Measurements from ENCODE around the gene MASP2. TPM values are rescaled to one million over a fixed set of nuclear protein-coding genes. Genes with fewer than 3 reads are reported as not detected.

The MASP2 gene
- total and polyA plus RNA-seq, 2 of the 8 experiments (the other 6 are each of a cell fraction or from before 2014, with no cell fraction given): 0.54 to 1.2 TPM

- TF ChIP-seq CHD7 (IDR thresholded peaks at IDR 0.05; ENCODE audit: insufficient replicate concordance, low read length): no peak
- TF ChIP-seq JUN (IDR thresholded peaks at IDR 0.05; ENCODE audit: low read depth, low read length): no peak
- TF ChIP-seq SP1 (IDR thresholded peaks at IDR 0.05; ENCODE audit: low read depth, low read length): no peak
- TF ChIP-seq SAP30 (IDR thresholded peaks at IDR 0.05; ENCODE audit: insufficient read depth, insufficient replicate concordance, low read length): no peak
- TF ChIP-seq HDAC6 (IDR thresholded peaks at IDR 0.05; ENCODE audit: low read depth, low read length): no peak
- TF ChIP-seq MAFK (IDR thresholded peaks at IDR 0.05; ENCODE audit: low read depth, low read length): no peak
- TF ChIP-seq RNF2 (IDR thresholded peaks at IDR 0.05; ENCODE audit: borderline replicate concordance, low read depth, low read length, missing control alignments, poor library complexity, severe bottlenecking): no peak
- no peak for TF ChIP-seq SP4 (IDR thresholded peaks at IDR 0.05; ENCODE audit: low read length)
Observed at GRCh38 chr1:11062965-11063401, 15.9 kb upstream of the MASP2 start (continued).
